GM21576 (cell line): ENCODE measurements around the gene ABCD1.
"Not testable (repeated sequence)": the region's sequence is repeated elsewhere in the genome, so short reads cannot be mapped to it uniquely, and the experiment has no call there.

Source experiments
- ATAC-seq: cut with Tn5 transposase; IDR thresholded peaks from one replicate; pipeline ENCODE4 v1.9.1; 2021; ENCODE audit warnings: mild to moderate bottlenecking, moderate library complexity; ENCODE audit not compliant: unreplicated experiment

Gene ABCD1

GRCh38 chrX:153731117-153731844 lies 6.6 kb downstream of the ABCD1 start:
- ATAC-seq: no peak

- ATAC-seq: no peak
Measured at GRCh38 chrX:153731845-153732215, 7.2 kb downstream of the ABCD1 start.

- no peak for ATAC-seq
Measured at GRCh38 chrX:153732401-153732800, 7.7 kb downstream of the ABCD1 start.

DNA sequence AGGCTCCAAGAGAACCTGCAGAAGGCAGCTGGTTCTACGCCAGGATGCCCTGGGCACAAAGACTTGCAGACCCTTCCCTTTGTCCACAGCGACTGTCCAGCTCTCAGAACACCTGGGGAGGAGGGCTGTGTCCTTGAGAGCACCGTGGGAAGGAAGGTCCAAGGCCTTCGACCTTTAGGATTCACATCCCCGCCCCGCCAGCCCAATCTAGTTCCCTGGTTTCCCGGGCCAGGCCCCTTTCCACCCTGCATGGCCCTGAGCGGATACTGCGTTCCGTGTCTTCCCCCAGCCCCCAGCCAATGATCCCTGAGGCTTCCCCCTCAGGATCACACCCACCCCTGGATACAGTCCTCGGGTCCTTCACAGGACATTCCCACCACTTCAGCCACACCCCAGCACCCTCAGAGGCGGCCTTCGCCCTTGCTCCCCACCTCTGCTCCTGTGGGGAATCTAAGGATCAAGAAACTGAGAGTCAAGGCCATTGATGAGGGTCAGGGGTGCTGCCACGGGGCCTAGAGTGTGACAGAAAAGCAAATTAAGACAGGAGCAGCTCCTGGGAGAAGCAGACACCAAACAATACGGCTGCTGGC lies 9.1 kb downstream of the ABCD1 start:
- no peak for ATAC-seq

DNA sequence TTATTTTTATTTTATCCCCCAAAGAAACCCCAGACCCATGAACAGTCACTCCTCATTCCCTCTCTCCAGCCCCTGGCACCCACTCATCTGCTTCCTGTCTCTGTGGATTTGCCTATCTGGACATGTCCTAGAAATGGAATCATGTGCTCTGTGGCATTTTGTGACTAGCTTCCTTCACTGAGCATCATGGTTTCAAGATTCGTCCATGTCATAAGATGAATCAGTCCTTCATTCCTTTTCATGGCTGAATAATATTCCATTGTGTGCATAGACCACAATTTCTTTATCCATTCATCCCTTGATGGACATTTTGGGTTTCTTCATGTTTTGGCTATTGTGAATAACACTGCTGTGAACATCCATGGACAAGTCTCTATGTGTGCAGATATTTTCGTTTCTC lies 10.2 kb downstream of the ABCD1 start:
- no peak for ATAC-seq

DNA sequence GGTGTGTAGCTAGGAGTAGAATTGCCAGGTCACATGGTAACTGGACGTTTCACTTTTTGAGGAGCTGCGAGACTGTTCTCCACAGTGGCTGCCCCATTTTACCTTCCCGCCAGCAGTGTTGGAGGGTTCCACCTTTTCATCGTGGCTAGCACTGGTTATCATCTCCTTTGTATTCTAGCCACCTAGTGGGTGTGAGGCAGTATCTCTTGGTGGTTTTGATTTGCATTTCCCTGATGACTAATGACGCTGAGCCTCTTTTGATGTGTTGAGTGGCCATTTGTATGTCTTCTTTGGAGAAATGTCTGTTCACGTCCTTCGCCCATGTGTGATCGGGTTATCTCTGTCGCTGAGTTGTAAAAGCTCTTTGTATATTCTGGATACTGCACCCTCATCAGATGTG lies 10.6 kb downstream of the ABCD1 start:
- no peak for ATAC-seq

- no peak for ATAC-seq
Measured at GRCh38 chrX:153736071-153736820, 11.6 kb downstream of the ABCD1 start.

DNA sequence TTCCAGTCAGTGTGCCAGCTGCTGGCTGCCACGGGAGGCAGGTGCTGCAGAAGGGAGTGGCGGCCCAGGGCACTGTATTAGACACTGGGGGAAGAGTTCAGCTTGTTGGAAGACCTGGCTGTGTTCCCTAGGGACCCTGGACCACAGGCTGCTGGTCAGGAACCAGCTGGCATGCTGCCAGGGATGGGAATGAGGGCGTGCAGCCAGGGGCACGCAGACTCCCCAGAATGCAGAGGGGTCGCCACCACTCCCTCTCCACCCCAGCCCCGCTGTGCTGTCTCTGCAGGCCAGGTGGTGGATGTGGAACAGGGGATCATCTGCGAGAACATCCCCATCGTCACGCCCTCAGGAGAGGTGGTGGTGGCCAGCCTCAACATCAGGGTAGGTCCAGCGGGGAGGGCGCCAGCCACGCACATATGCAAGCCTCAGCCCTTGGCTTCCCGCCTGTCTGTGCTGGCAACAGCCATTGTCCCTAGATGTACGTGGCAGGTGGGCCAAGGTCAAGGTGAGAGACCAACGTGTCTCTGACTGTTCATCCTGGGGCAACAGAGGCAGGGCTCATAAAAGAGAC lies 12.3 kb downstream of the ABCD1 start:
- no peak for ATAC-seq

DNA sequence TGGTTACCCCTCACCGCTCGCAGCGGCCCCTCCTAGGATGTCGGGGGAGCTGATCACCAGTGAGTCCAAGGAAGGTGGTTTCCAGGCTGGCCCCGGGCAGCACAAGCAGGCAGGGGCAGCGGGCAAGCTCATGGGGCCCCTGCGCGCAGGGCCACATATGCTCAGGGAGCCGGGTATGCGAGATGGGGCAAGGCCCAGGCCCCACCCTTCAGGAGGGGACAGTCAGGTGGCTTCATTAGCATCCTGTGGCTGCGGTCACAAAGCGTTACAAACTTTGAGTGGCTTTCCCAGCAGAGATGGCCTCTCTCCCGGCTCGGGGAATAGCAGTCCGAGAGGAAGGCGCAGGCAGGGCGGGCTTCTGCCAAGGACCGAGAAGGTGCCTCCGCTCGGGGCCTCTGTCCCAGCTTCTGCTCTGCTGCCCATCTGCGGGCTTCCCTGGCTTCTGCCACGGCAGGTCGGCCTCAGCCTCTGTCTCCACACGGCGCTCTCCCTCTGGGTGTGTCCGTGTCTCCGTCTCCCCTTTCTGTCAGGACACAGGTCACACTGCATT lies 13.5 kb downstream of the ABCD1 start:
- no peak for ATAC-seq

GRCh38 chrX:153739754-153740486 lies 15.3 kb downstream of the ABCD1 start:
- no peak for ATAC-seq

DNA sequence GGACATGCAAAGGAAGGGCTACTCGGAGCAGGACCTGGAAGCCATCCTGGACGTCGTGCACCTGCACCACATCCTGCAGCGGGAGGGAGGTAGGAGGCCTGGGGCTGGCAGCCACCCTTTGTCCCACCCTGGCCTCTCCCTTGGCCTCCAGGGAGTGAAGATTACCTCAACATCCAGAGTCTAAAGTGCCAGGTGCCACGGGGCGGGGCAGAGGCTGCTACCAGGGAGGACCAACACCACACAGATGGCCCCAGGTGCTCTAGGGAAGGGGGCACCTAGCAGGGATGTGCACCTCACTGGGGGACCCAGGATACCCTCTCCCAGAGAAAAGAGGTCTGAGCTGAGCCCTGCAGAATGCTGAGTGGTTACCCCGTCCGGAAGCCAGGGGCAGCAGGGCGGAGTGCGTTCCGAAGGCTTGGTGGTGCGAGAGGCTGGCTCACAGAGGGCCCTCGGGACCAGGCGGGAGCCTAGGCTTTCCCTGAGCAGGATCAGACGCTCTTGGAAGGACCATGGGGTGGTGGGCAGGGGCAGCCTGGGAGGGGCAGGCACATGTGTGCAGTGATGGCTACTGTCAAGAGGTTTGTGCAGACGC lies 16.1 kb downstream of the ABCD1 start:
- ATAC-seq: no peak

- no peak for ATAC-seq
Measured at GRCh38 chrX:153741446-153741845, 16.8 kb downstream of the ABCD1 start.

- not testable (repeated sequence) for ATAC-seq
Measured at GRCh38 chrX:153742111-153742510, 17.5 kb downstream of the ABCD1 start.

DNA sequence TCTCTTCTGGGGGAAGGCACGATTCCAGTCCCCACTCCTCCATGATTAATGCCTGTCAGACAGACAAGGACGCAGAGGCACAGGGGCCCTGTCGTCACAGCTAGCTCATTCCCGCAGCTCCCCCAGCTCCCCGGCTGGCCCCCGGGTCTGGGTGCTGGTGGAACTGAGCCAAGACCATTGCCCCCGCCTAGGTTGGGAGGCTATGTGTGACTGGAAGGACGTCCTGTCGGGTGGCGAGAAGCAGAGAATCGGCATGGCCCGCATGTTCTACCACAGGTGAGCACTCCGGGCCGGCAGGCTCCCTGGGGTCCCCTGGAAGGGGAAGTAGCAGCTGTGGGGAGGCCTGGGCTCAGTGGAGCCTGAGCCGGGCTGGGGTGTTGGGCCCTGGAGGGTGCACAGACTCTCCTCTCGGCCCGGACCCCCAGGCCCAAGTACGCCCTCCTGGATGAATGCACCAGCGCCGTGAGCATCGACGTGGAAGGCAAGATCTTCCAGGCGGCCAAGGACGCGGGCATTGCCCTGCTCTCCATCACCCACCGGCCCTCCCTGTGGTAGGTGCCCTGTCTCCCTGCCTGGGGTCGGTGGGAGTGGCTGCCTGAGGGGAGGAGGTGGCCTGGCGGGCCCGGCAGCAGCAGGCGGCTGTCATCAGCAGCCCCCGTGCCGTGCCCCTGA lies 18.3 kb downstream of the ABCD1 start:
- not testable (repeated sequence) for ATAC-seq

DNA sequence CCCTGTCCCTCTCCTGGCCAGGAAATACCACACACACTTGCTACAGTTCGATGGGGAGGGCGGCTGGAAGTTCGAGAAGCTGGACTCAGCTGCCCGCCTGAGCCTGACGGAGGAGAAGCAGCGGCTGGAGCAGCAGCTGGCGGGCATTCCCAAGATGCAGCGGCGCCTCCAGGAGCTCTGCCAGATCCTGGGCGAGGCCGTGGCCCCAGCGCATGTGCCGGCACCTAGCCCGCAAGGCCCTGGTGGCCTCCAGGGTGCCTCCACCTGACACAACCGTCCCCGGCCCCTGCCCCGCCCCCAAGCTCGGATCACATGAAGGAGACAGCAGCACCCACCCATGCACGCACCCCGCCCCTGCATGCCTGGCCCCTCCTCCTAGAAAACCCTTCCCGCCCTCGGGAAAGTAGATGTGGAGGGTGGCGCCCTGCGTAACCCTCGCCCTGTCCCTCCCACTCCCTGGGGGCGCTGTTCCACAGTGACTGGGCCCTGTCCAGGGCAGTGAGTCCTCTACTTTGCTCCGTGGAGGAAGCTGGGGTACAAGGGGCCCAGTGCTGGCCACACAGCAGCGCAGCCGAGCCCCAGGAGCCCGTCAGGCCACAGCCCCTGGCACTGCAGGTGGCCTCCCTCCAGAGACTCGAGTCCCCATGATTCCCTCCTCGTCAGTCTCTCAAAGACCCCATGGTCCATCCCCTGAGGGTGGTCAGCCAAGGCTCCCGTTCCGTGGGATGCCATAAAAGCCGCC lies 19.0 kb downstream of the ABCD1 start:
- not testable (repeated sequence) for ATAC-seq

GRCh38 chrX:153744210-153745066 lies 19.8 kb downstream of the ABCD1 start:
- ATAC-seq: no peak

DNA sequence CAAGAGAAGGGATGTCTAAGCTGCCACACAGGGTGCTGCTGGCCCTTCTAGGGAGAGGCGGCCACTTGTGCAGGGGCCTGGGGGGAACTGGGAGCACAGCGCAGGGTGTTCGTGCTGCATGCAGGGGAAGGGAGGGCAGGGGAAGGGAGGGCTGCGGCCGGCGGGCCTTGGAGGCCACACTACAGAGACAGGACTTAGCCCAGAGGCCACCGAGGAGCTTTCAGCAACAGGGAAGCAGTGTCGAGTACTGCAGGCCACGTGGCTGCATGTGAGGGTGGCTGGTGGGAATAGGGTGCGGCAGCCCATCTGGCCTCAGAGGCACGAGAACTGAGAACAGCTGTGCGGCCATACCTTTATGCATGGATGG lies 20.4 kb downstream of the ABCD1 start:
- not testable (repeated sequence) for ATAC-seq

- ATAC-seq: no peak
Measured at GRCh38 chrX:153746359-153746758, 21.7 kb downstream of the ABCD1 start.
